ENCODE results near the gene ACADSB.

ACADSB gene

DNA sequence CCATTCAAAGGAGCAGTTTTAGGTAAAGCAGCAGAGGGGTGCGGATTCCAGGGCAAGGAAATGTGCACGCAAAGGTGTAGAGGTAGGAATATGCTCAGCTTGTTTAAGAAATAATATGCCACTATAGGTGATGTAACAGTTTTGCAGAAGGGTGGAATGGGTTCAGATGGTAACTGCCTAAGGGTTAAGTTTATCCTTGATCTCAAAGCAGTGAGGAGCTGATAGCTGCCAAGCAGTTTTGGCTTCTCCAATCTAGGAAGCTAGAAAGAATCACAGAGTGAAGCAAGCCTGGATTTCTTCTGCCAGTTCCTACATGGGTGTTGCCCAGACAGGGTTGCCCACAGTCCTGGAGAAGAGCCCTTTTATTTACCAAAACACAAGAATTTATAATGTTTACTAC lies 6.0 kb downstream of the ACADSB start:
- Histone ChIP-seq H3K4me3 (ENCODE audit: low read depth, low read length) (no peak overlapping the region), H3K36me3 (replicated peaks) (no peaks in the 10 kb centered on the region), H3K27me3 (replicated peaks) (no peaks in the 10 kb centered on the region), H3K27ac (no peak overlapping the region)
- TF ChIP-seq, protein P1, sequence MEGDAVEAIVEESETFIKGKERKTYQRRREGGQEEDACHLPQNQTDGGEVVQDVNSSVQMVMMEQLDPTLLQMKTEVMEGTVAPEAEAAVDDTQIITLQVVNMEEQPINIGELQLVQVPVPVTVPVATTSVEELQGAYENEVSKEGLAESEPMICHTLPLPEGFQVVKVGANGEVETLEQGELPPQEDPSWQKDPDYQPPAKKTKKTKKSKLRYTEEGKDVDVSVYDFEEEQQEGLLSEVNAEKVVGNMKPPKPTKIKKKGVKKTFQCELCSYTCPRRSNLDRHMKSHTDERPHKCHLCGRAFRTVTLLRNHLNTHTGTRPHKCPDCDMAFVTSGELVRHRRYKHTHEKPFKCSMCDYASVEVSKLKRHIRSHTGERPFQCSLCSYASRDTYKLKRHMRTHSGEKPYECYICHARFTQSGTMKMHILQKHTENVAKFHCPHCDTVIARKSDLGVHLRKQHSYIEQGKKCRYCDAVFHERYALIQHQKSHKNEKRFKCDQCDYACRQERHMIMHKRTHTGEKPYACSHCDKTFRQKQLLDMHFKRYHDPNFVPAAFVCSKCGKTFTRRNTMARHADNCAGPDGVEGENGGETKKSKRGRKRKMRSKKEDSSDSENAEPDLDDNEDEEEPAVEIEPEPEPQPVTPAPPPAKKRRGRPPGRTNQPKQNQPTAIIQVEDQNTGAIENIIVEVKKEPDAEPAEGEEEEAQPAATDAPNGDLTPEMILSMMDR (IDR thresholded peaks at IDR 0.05; ENCODE audit: low read depth, low read length, missing control alignments) = no peak
- in situ Hi-C loops (cut with HindIII; ENCODE audit: low pct_ligation_motif_present, low sequenced_read_pairs) = no loop called here
- no peak for DNase-seq

DNA sequence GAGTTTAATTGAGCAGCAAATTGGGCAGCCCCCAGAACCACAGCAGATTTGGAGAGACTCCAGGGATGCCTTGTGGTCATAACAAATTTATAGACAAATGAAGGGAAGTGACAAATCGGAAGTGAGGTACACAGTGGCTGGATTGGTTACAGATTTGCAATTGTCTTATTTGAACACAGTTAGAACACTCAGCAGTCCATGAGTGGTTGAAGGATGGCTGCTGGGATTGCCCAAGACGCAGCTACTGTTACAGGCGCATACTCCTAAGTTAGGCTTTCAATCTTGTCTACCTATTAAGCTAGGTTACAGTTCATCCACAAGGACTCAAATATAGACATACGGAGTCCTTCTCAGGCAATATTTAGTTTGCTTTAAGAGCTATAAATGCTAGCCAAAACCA lies 7.4 kb downstream of the ACADSB start:
- TF ChIP-seq, protein P1 (IDR thresholded peaks at IDR 0.05; ENCODE audit: low read depth, low read length, missing control alignments) = no peak
- no peak for DNase-seq
- in situ Hi-C loops (cut with HindIII; ENCODE audit: low pct_ligation_motif_present, low sequenced_read_pairs) = no loop called here
- Histone ChIP-seq H3K27me3 (replicated peaks) (no peaks in the 10 kb centered on the region), H3K36me3 (replicated peaks) (no peaks in the 10 kb centered on the region), H3K27ac (no peak overlapping the region), H3K4me3 (ENCODE audit: low read depth, low read length) (no peak overlapping the region)

DNA sequence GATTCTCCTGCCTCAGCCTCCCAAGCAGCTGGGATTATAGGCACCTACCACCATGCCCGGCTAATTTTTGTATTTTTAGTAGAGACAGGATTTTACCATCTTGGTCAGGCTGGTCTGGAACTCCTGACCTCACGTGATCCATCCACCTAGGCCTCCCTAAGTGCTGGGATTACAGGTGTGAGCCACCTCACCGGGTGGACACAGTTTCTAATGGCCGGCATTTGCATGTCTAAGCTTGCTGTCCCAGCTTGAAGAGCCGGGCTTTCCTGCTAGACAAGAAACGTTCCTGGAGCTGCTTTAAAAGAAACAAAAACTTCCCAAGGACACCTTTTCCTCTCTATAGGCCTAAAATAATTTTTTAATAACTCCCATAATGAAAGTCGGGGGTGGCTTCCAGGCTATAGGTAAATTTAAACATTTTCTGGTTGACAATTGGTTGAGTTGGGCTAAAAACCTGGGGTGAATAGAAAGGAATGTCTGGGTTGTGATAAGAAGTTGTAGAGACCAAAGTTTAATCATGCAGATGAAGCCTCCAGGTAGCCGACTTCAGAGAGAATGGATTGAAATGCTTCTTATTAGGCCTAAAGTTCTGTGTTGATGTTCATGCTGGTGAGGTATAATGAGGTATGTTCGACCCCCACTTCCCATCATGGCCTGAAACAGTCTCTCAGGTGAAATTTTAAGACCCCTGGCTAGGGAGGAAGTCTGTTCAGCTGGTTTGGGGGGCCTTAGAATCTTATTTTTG lies 8.8 kb downstream of the ACADSB start:
- Histone ChIP-seq H3K36me3 (replicated peaks) (no peaks in the 10 kb centered on the region), H3K27me3 (replicated peaks) (no peaks in the 10 kb centered on the region), H3K4me3 (ENCODE audit: low read depth, low read length) (no peak overlapping the region), H3K27ac (no peak overlapping the region)
- no peak for DNase-seq
- TF ChIP-seq, protein P1 (IDR thresholded peaks at IDR 0.05; ENCODE audit: low read depth, low read length, missing control alignments) = no peak
- in situ Hi-C loops (cut with HindIII; ENCODE audit: low pct_ligation_motif_present, low sequenced_read_pairs) = no loop called here

DNA sequence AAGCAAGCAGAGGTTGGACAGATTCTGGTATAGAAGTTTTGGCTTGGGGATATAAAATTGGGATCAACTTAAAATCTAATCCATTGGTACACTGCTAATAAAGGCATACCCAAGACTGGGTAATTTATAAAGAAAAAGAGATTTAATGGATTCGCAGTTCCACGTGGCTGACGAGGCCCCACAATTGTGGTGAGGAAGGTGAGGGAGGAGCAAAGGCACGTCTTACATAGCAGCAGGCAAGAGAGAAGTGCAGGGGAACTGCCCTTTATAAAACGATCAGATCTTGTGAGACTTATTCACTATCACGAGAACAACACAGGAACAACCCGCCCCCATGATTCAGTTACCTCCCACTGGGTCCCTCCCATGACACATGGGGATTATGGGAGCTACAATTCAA lies 9.7 kb downstream of the ACADSB start:
- TF ChIP-seq, protein P1 (IDR thresholded peaks at IDR 0.05; ENCODE audit: low read depth, low read length, missing control alignments) = no peak
- Histone ChIP-seq H3K36me3 (replicated peaks) (no peaks in the 10 kb centered on the region), H3K27me3 (replicated peaks) (no peaks in the 10 kb centered on the region), H3K27ac (no peak overlapping the region), H3K4me3 (ENCODE audit: low read depth, low read length) (no peak overlapping the region)
- DNase-seq = no peak
- in situ Hi-C loops (cut with HindIII; ENCODE audit: low pct_ligation_motif_present, low sequenced_read_pairs) = no loop called here

DNA sequence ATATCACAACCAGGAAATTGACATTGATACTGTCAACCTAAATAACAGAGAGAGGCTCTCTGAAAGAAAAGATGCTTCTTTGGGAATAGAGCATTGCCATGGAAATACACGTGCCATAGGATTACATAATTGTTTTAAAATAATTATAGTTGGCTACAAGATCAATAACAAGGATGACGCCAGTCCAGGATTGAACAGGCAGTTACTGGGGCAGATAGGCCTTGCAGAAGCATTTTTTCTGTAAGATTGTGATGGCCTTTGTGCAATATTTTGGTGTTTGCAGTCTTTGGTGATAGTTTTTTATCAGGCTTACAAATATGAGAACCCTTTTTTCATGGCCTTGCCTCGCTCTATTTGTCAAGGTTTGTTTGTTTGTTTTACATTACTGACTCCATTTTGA lies 10.5 kb downstream of the ACADSB start:
- no peak for DNase-seq
- TF ChIP-seq, protein P1 (IDR thresholded peaks at IDR 0.05; ENCODE audit: low read depth, low read length, missing control alignments) = no peak
- H3K27ac ChIP-seq = no peak overlapping the region
- H3K27me3 ChIP-seq (replicated peaks) = no peaks in the 10 kb centered on the region
- in situ Hi-C loops (cut with HindIII; ENCODE audit: low pct_ligation_motif_present, low sequenced_read_pairs) = no loop called here
- no peak overlapping the region for H3K4me3 ChIP-seq (ENCODE audit: low read depth, low read length)
- no peaks in the 10 kb centered on the region for H3K36me3 ChIP-seq (replicated peaks)

Measured in brain microvascular endothelial cell (primary cell).